GM23338 (cell line): ENCODE results near the gene CACNA1A. TPM values are rescaled to one million over a fixed set of nuclear protein-coding genes. Genes with fewer than 3 reads are reported as not detected.

ENCODE experiments used
- ATAC-seq: fragments of 200-7000 bp; cut with Tn5 transposase; 3 replicates; pipeline ENCODE4 v1.9.1; 2020
- DNase-seq: peaks from one replicate; pipeline ENCODE4 v3.0.0-alpha.2; 2015; ENCODE audit warnings: low spot score
- H2AFZ ChIP-seq: fragments of 200-600 bp; sonication (generic); 2 replicates; pipeline ENCODE4 v1.8.0; 2016; ENCODE audit warnings: antibody characterized with exemption, mild to moderate bottlenecking, moderate library complexity
- H3F3A ChIP-seq: fragments of 200-600 bp; sonication (generic); replicated peaks from 2 replicates; pipeline ENCODE4 v1.8.0; 2017; ENCODE audit warnings: antibody characterized with exemption, mixed run types, low read depth
- H3K27ac ChIP-seq: fragments of 200-600 bp; sonication (generic); 2 replicates; pipeline ENCODE4 v1.6.1; 2016; ENCODE audit warnings: low read depth
- H3K27me3 ChIP-seq: fragments of 200-600 bp; sonication (generic); 2 replicates; pipeline ENCODE4 v1.8.0; 2016; ENCODE audit warnings: mild to moderate bottlenecking, mixed run types, moderate library complexity; ENCODE audit not compliant: insufficient read depth
- H3K36me3 ChIP-seq: fragments of 200-600 bp; sonication (generic); 2 replicates; pipeline ENCODE4 v1.8.0; 2016; ENCODE audit warnings: mild to moderate bottlenecking; ENCODE audit not compliant: insufficient read depth
- H3K4me1 ChIP-seq: fragments of 200-600 bp; sonication (generic); 2 replicates; pipeline ENCODE4 v1.8.0; 2016; ENCODE audit warnings: mild to moderate bottlenecking, moderate library complexity; ENCODE audit not compliant: insufficient read depth
- H3K4me2 ChIP-seq: fragments of 200-600 bp; sonication (generic); 2 replicates; pipeline ENCODE4 v1.7.1; 2017; ENCODE audit warnings: mixed run types
- H3K4me3 ChIP-seq: fragments of 200-600 bp; sonication (generic); 2 replicates; pipeline ENCODE4 v1.6.1; 2016; ENCODE audit warnings: mixed run types
- H3K79me2 ChIP-seq: fragments of 200-600 bp; sonication (generic); replicated peaks from 2 replicates; pipeline ENCODE4 v1.8.0; 2017; ENCODE audit warnings: mild to moderate bottlenecking; ENCODE audit not compliant: insufficient read depth
- H3K9me2 ChIP-seq: fragments of 200-600 bp; sonication (generic); 2 replicates; pipeline ENCODE4 v1.8.0; 2017; ENCODE audit not compliant: insufficient read depth
- H4K20me1 ChIP-seq: fragments of 200-600 bp; sonication (generic); replicated peaks from 2 replicates; pipeline ENCODE4 v1.8.0; 2017; ENCODE audit warnings: mild to moderate bottlenecking; ENCODE audit not compliant: insufficient read depth
- H3K27ac Mint-ChIP-seq: 2 replicates; pipeline ENCODE4 v1.8.0; 2020; ENCODE audit warnings: inconsistent platforms, mild to moderate bottlenecking, moderate library complexity, mixed read lengths
- H3K27me3 Mint-ChIP-seq: 3 replicates; pipeline ENCODE4 v1.8.0; 2022; ENCODE audit warnings: low read depth, mild to moderate bottlenecking, moderate library complexity, mixed read lengths, inconsistent platforms; ENCODE audit not compliant: insufficient read depth, poor library complexity
- H3K36me3 Mint-ChIP-seq: 3 replicates; pipeline ENCODE4 v1.8.0; 2021; ENCODE audit warnings: low read depth, mild to moderate bottlenecking, inconsistent platforms, moderate library complexity, mixed read lengths
- H3K4me1 Mint-ChIP-seq: 3 replicates; pipeline ENCODE4 v1.8.0; 2020; ENCODE audit warnings: mild to moderate bottlenecking, inconsistent platforms, mixed read lengths
- H3K4me3 Mint-ChIP-seq: 3 replicates; pipeline ENCODE4 v1.8.0; 2021; ENCODE audit warnings: moderate library complexity, mild to moderate bottlenecking, inconsistent platforms, mixed read lengths
- H3K9me3 Mint-ChIP-seq: 3 replicates; pipeline ENCODE4 v1.8.0; 2020; ENCODE audit warnings: moderate library complexity, mild to moderate bottlenecking, inconsistent platforms, mixed read lengths
- CREB1 ChIP-seq: fragments of 250-450 bp; sonication (Bioruptor Pico); IDR thresholded peaks from 2 replicates; pipeline ENCODE4 v1.5.0; 2020; ENCODE audit warnings: low read depth, mild to moderate bottlenecking, moderate library complexity
- EZH2 ChIP-seq: fragments of 200-600 bp; sonication (generic); IDR thresholded peaks from one replicate; pipeline ENCODE4 v1.8.0; 2017; ENCODE audit warnings: antibody characterized with exemption, mild to moderate bottlenecking, low read depth; ENCODE audit not compliant: unreplicated experiment
- EZH2phosphoT487 ChIP-seq: fragments of 200-600 bp; sonication (generic); IDR thresholded peaks from one replicate; pipeline ENCODE4 v1.8.1; 2018; ENCODE audit warnings: antibody characterized with exemption; ENCODE audit not compliant: unreplicated experiment
- JUNB ChIP-seq: IDR thresholded peaks from one replicate; pipeline ENCODE4 v1.6.1; 2016; ENCODE audit warnings: antibody characterized with exemption; ENCODE audit not compliant: unreplicated experiment
- NANOG ChIP-seq: IDR thresholded peaks from 2 replicates; pipeline ENCODE4 v1.6.1; 2016; ENCODE audit warnings: antibody characterized with exemption, borderline replicate concordance
- POLR2AphosphoS5 ChIP-seq: IDR thresholded peaks from 2 replicates; pipeline ENCODE4 v1.6.1; 2016; ENCODE audit warnings: antibody characterized with exemption, low read depth
- STAT1 ChIP-seq: IDR thresholded peaks from one replicate; pipeline ENCODE4 v1.6.1; 2016; ENCODE audit warnings: antibody characterized with exemption; ENCODE audit not compliant: unreplicated experiment
- ZNF114 ChIP-seq: fragments of 250-450 bp; sonication (Bioruptor Pico); IDR thresholded peaks from 2 replicates; pipeline ENCODE4 v1.5.0; 2020; ENCODE audit warnings: mild to moderate bottlenecking, moderate library complexity
- polyA plus RNA-seq: library from polyadenylated mRNA; unstranded; fragments of >200 nt; fragmentation: Nextera tagmentation; extraction: Ambion mirVana; gene quantifications from 2 replicates; pipeline ENCODE4 v1.2.1, GENCODE V29; 2016
- total RNA-seq: library from RNA; depleted of rRNA; stranded (reverse); fragments of >200 nt; shearing (Covaris generic); gene quantifications from 2 replicates; pipeline ENCODE4 v1.2.3, GENCODE V29; 2014
- TF ChIP-seq, protein P1 (sequence below): IDR thresholded peaks from one replicate; pipeline ENCODE4 v1.6.1; 2018; ENCODE audit warnings: antibody characterized with exemption; ENCODE audit not compliant: unreplicated experiment
- TF ChIP-seq, protein P2 (sequence below): IDR thresholded peaks from 2 replicates; pipeline ENCODE4 v1.6.1; 2016; ENCODE audit warnings: antibody characterized with exemption
- TF ChIP-seq, protein P3 (sequence below), 2 experiments: fragments of 200-600 bp in 1 of 2; sonication (generic) in 1 of 2; conservative IDR thresholded peaks; 2 replicates each; pipeline versions ENCODE4 v1.5.1 to v1.6.1; 2016 to 2017; ENCODE audit warnings: antibody characterized with exemption in 2 of 2, low read depth in 2 of 2, mild to moderate bottlenecking in 2 of 2, moderate library complexity in 1 of 2

Gene CACNA1A
- total and polyA plus RNA-seq, 2 experiments from 2014 or later: 7.4 to 20.3 TPM

DNA sequence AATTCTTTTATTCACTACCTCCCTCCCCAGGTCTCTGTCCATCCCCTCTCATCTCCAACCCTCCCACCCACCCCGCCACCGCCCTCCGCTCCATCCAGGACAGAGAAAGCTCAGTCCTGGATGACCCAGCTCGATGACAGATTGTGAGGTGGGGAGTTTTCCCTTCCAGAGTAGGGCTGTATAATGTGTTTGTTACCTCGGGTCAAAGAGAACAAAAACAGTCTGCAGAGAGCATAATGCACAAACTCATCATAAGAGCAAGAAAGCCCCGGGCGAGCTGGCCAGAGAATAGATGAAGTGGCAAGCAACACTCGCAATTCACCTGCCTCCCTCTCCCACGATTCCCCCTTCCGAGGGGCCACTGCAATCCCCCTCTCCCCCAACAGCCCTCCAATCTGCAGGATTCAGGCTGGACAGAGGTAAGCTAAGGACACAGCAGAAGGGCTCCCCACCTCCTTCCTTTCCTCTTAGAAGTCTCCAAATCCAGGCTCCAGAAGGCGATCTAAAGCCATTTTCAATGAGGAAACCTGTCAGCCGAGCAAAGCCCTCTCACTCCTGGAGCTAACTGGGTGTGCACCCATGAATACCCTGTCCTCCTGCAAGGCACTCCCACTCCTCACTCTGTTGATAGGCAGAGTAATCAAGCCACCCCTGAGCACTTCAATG is 2.6 kb downstream of the CACNA1A start (continued):
- TF ChIP-seq, protein P1, sequence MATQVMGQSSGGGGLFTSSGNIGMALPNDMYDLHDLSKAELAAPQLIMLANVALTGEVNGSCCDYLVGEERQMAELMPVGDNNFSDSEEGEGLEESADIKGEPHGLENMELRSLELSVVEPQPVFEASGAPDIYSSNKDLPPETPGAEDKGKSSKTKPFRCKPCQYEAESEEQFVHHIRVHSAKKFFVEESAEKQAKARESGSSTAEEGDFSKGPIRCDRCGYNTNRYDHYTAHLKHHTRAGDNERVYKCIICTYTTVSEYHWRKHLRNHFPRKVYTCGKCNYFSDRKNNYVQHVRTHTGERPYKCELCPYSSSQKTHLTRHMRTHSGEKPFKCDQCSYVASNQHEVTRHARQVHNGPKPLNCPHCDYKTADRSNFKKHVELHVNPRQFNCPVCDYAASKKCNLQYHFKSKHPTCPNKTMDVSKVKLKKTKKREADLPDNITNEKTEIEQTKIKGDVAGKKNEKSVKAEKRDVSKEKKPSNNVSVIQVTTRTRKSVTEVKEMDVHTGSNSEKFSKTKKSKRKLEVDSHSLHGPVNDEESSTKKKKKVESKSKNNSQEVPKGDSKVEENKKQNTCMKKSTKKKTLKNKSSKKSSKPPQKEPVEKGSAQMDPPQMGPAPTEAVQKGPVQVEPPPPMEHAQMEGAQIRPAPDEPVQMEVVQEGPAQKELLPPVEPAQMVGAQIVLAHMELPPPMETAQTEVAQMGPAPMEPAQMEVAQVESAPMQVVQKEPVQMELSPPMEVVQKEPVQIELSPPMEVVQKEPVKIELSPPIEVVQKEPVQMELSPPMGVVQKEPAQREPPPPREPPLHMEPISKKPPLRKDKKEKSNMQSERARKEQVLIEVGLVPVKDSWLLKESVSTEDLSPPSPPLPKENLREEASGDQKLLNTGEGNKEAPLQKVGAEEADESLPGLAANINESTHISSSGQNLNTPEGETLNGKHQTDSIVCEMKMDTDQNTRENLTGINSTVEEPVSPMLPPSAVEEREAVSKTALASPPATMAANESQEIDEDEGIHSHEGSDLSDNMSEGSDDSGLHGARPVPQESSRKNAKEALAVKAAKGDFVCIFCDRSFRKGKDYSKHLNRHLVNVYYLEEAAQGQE: no peak
- TF ChIP-seq JUNB: no peak
- TF ChIP-seq, protein P2, sequence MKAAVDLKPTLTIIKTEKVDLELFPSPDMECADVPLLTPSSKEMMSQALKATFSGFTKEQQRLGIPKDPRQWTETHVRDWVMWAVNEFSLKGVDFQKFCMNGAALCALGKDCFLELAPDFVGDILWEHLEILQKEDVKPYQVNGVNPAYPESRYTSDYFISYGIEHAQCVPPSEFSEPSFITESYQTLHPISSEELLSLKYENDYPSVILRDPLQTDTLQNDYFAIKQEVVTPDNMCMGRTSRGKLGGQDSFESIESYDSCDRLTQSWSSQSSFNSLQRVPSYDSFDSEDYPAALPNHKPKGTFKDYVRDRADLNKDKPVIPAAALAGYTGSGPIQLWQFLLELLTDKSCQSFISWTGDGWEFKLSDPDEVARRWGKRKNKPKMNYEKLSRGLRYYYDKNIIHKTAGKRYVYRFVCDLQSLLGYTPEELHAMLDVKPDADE: no peak
- no peak for TF ChIP-seq NANOG

DNA sequence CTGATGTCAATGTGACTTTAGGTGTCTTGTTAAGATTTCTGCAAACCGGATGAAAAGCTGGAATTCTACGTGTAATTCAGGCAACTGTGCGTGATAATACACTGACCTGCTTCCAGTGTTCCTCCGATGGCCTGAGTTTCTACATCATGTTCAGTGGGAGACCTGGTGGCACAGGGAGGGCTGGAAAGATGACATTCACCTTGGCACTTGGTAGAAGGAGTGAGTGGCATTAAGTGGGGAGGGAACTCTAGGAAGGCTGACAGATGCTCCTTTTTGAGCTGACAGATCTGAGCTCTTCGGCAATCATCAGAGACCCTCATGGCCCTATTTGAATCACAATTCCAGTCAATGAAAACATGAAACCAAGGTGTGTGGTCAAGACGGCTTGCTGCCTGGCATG is 4.0 kb downstream of the CACNA1A start:
- peaks cover 11% of the 10 kb centered on the region for H3K4me1 ChIP-seq
- ATAC-seq (no peak), DNase-seq (no peak)
- no peak overlapping the region for H3K27ac ChIP-seq
- H3F3A ChIP-seq: no peaks in the 10 kb centered on the region
- no peak overlapping the region for H3K4me3 Mint-ChIP-seq
- 0 out of 2 replicates have a peak, but pooled peaks cover 3% of the 10 kb centered on the region for H3K36me3 ChIP-seq
- H4K20me1 ChIP-seq: peaks cover 17% of the 10 kb centered on the region
- peaks cover 39% of the 10 kb centered on the region for H3K4me1 Mint-ChIP-seq
- H3K4me2 ChIP-seq: no peak overlapping the region; the same call in 1 of the 2 replicates
- no peaks in the 10 kb centered on the region for H3K9me3 Mint-ChIP-seq
- H3K36me3 Mint-ChIP-seq: peaks cover 21% of the 10 kb centered on the region; the same call in 2 of the 3 replicates
- no peaks in the 10 kb centered on the region for H3K9me2 ChIP-seq
- H3K27me3 ChIP-seq: peaks cover 7% of the 10 kb centered on the region
- no peak for TF ChIP-seq POLR2AphosphoS5
- no peak for TF ChIP-seq NANOG
- TF ChIP-seq, protein P2: no peak
- peaks cover 10% of the 10 kb centered on the region; the same call in 1 of the 2 replicates for H3K79me2 ChIP-seq
- H3K27me3 Mint-ChIP-seq: peaks cover 15% of the 10 kb centered on the region
- no peak overlapping the region for H3K4me3 ChIP-seq
- no peak overlapping the region for H3K27ac Mint-ChIP-seq
- H2AFZ ChIP-seq: no peak overlapping the region

DNA sequence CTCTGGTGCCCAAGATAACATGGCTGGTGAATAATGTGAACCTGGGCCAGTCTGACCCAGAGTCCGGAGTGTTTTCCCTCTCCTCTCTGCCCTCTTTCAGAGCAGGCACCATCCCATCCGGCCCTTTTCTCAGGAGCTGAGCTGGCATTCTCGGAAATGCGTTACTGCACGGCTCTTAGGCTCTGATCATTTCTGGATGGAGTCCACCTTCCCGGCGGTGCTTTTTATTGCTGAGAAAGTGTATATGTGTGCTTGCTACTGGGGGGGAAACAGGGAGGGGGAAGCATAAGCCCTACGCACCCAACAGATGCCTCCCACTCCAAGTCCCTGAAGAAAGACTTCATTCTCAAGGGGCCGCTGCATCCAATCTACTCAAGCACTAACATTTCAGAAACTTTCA is 6.6 kb downstream of the CACNA1A start:
- H4K20me1 ChIP-seq: peaks cover 20% of the 10 kb centered on the region
- H3K4me1 ChIP-seq: peaks cover 6% of the 10 kb centered on the region
- no peak for DNase-seq
- H3K36me3 ChIP-seq: 0 out of 2 replicates have a peak, but pooled peaks cover 3% of the 10 kb centered on the region
- no peak overlapping the region for H3K4me2 ChIP-seq
- Mint-ChIP-seq H3K27ac (no peak overlapping the region), H3K4me3 (no peak overlapping the region), H3K36me3 (peaks cover 21% of the 10 kb centered on the region), H3K9me3 (no peaks in the 10 kb centered on the region), H3K27me3 (peaks cover 6% of the 10 kb centered on the region), H3K4me1 (peaks cover 29% of the 10 kb centered on the region)
- no peak overlapping the region for H3K4me3 ChIP-seq
- ATAC-seq: no peak
- H3K27me3 ChIP-seq: no peaks in the 10 kb centered on the region
- peaks cover 17% of the 10 kb centered on the region for H3K79me2 ChIP-seq
- no peaks in the 10 kb centered on the region for H3F3A ChIP-seq
- no peak overlapping the region for H3K27ac ChIP-seq
- no peak overlapping the region for H2AFZ ChIP-seq
- no peaks in the 10 kb centered on the region for H3K9me2 ChIP-seq
- TF ChIP-seq STAT1 (no peak), EZH2 (no peak), CREB1 (CRISPR knock-in tag) (no peak), ZNF114 (CRISPR knock-in tag) (no peak), NANOG (no peak), EZH2phosphoT487 (no peak), JUNB (no peak)
- TF ChIP-seq, protein P2: no peak
- TF ChIP-seq, protein P3, sequence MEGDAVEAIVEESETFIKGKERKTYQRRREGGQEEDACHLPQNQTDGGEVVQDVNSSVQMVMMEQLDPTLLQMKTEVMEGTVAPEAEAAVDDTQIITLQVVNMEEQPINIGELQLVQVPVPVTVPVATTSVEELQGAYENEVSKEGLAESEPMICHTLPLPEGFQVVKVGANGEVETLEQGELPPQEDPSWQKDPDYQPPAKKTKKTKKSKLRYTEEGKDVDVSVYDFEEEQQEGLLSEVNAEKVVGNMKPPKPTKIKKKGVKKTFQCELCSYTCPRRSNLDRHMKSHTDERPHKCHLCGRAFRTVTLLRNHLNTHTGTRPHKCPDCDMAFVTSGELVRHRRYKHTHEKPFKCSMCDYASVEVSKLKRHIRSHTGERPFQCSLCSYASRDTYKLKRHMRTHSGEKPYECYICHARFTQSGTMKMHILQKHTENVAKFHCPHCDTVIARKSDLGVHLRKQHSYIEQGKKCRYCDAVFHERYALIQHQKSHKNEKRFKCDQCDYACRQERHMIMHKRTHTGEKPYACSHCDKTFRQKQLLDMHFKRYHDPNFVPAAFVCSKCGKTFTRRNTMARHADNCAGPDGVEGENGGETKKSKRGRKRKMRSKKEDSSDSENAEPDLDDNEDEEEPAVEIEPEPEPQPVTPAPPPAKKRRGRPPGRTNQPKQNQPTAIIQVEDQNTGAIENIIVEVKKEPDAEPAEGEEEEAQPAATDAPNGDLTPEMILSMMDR (conservative IDR thresholded peaks at IDR 0.05; ENCODE audit: low read depth in 2 of 2): no peak
